BLaER1 (cell line): Measurements from ENCODE around the gene SUSD5.
"Not testable (repeated sequence)": the region's sequence is repeated elsewhere in the genome, so short reads cannot be mapped to it uniquely, and the experiment has no call there.

ENCODE experiments used
- H3K27ac ChIP-seq: shearing (Covaris generic); formaldehyde crosslinking; 2 replicates; pipeline ENCODE4 v1.8.1; 2022
- H3K27me3 ChIP-seq: shearing (Covaris generic); formaldehyde crosslinking; 2 replicates; pipeline ENCODE4 v1.8.1; 2022
- H3K36me3 ChIP-seq: shearing (Covaris generic); formaldehyde crosslinking; 2 replicates; pipeline ENCODE4 v1.8.1; 2022
- H3K4me1 ChIP-seq: shearing (Covaris generic); formaldehyde crosslinking; 2 replicates; pipeline ENCODE4 v1.8.1; 2022
- H3K4me2 ChIP-seq: shearing (Covaris generic); formaldehyde crosslinking; 2 replicates; pipeline ENCODE4 v1.8.1; 2022
- H3K4me3 ChIP-seq: shearing (Covaris generic); formaldehyde crosslinking; 2 replicates; pipeline ENCODE4 v1.8.1; 2022
- H3K9ac ChIP-seq: shearing (Covaris generic); formaldehyde crosslinking; 2 replicates; pipeline ENCODE4 v1.8.1; 2022
- H3K9me3 ChIP-seq: shearing (Covaris generic); formaldehyde crosslinking; 2 replicates; pipeline ENCODE4 v1.8.1; 2022
- H4K20me1 ChIP-seq: shearing (Covaris generic); formaldehyde crosslinking; 2 replicates; pipeline ENCODE4 v1.8.1; 2022
- Cebpa-rat ChIP-seq: shearing (Covaris generic); IDR thresholded peaks from 2 replicates; pipeline ENCODE4 v1.8.1; 2022

SUSD5 gene

DNA sequence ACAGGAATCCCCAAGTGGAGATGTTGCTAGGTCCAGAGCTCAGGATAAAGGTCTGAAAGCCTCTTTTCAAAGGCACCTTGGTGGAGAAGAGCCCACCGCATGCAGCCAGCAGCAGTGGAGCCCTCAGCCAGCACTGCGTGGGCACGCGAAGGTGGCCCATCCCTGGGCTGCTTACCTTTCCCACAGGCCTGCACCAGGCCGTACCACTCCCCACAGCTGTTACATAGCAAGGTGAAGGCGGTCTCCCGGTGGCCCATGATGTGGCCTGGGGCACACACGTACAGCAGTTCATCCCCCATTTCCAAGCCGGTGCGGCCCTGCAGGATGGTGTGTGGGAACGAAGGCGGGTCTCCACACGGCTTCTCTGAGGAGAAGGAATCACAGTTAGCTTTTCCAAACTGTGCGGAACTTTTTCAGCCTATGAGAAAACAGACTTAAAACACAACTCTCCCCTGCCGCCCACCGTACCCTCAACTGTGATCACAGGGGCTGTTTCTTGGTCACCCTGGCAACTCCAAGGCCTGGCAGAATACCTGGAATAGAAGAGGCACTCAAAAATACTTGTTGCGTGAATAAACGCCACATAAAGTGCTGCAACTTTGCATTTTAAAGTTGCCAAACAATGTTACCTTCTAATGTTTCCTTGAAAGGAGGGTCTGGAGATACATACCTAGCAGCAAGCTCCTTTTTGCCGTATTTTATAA is 43.7 kb downstream of the SUSD5 start:
- peaks cover 13% of the 10 kb centered on the region; the same call in 1 of the 2 replicates for H3K9me3 ChIP-seq
- H3K9ac ChIP-seq, result no peak overlapping the region
- no peaks in the 10 kb centered on the region for H3K4me1 ChIP-seq
- no peaks in the 10 kb centered on the region for H4K20me1 ChIP-seq
- TF ChIP-seq Cebpa-rat, result no peak
- H3K36me3 ChIP-seq, result no peaks in the 10 kb centered on the region
- no peak overlapping the region for H3K4me3 ChIP-seq
- no peak overlapping the region for H3K27ac ChIP-seq
- no peaks in the 10 kb centered on the region for H3K27me3 ChIP-seq
- H3K4me2 ChIP-seq, result no peak overlapping the region

DNA sequence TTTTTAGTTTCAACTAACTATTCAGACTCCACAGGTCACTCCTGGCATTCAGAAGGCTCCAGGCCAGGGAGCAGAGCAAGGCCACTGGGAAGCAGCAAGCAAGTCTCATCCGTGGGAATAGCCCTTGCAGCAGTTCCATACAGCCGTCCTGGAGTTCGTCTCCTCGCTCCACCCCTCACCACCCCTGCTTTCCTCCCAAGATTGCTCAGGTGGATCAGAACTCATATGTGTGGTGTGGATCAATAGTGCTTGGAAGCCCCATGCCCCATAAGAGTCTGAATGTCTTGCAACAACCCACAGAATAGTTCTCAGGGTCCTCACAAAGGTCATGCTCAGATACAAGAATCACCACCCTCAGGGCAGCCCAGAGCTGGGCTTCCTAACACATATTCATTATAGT is 44.5 kb downstream of the SUSD5 start:
- Histone ChIP-seq H3K4me3 (no peak overlapping the region), H3K9me3 (peaks cover 7% of the 10 kb centered on the region; the same call in 1 of the 2 replicates), H3K4me1 (no peaks in the 10 kb centered on the region), H3K27me3 (no peaks in the 10 kb centered on the region), H3K9ac (no peak overlapping the region), H3K4me2 (no peak overlapping the region), H3K27ac (no peak overlapping the region), H3K36me3 (no peaks in the 10 kb centered on the region), H4K20me1 (no peaks in the 10 kb centered on the region)
- TF ChIP-seq Cebpa-rat, result no peak

DNA sequence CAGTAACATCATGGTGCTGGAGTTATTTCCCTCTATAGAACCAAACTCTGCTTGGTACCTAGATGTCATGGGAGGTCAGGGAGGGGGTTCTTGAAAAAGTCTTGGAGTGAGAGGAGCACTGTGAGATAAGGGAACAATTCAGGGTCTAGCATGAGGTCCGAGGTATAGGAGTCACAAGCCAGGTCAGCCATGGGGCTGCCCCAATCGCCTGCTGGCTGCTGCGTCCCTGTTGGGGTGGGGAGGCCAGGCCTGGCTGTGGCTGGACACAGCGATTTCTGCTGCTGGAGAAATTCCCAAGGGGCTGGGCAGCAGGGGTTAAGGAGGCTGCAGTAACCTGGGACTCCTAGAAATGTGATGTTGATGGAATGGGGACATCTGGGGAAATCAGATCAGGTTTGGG is 44.9 kb downstream of the SUSD5 start:
- Histone ChIP-seq H4K20me1 (no peaks in the 10 kb centered on the region), H3K4me3 (no peak overlapping the region), H3K36me3 (no peaks in the 10 kb centered on the region), H3K27me3 (no peaks in the 10 kb centered on the region), H3K27ac (no peak overlapping the region), H3K4me2 (no peak overlapping the region), H3K4me1 (no peaks in the 10 kb centered on the region), H3K9me3 (peaks cover 2% of the 10 kb centered on the region; the same call in 1 of the 2 replicates), H3K9ac (no peak overlapping the region)
- no peak for TF ChIP-seq Cebpa-rat

DNA sequence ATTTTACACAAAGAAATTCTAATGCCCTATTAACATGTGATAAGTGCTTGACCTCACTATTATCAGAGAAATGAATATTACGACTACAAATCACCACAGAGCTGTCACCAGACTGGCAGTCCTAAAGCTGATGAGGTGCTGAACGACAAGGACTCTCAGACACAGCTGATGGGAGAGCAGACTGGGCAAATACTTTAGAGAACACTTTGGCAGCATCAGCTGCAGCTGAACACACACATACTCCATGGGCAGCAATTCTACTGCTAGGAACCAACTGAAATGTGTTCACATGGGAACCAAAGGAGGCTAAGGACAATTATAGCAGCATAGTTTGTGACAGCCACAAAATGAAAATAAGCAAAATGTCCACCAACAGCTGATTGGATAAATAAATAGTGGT is 45.5 kb downstream of the SUSD5 start:
- Histone ChIP-seq H3K9ac (no peak overlapping the region), H3K4me1 (peaks cover 1% of the 10 kb centered on the region; the same call in 1 of the 2 replicates), H3K27ac (no peak overlapping the region), H3K9me3 (no peaks in the 10 kb centered on the region), H3K4me3 (no peak overlapping the region), H3K27me3 (no peaks in the 10 kb centered on the region), H4K20me1 (no peaks in the 10 kb centered on the region), H3K36me3 (no peaks in the 10 kb centered on the region), H3K4me2 (no peak overlapping the region)
- TF ChIP-seq Cebpa-rat, result no peak

DNA sequence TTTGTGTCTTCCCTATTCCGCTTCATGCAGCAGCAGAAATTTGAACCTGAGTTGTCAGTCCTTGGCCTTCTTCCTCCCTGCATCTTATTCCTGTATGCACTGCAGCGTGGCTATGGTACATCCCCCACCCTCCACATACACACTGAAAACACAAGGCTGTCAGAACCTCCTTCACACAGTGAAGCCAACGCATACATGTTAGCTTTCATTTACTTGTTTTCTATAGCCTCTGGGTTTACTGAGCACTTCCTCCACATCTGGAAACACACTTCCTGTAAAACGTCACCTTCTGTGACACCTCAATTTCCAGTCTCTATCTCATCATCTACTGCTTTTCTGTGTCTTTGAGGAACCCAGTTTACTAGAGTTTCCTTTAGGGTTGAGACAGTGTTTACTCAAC is 47.0 kb downstream of the SUSD5 start:
- H3K36me3 ChIP-seq, result no peaks in the 10 kb centered on the region
- H3K4me3 ChIP-seq, result no peak overlapping the region
- no peak overlapping the region for H3K27ac ChIP-seq
- no peak overlapping the region for H3K9ac ChIP-seq
- H3K27me3 ChIP-seq, result no peaks in the 10 kb centered on the region
- no peak for TF ChIP-seq Cebpa-rat
- H3K4me2 ChIP-seq, result no peak overlapping the region
- H4K20me1 ChIP-seq, result no peaks in the 10 kb centered on the region
- no peaks in the 10 kb centered on the region for H3K9me3 ChIP-seq
- peaks cover 6% of the 10 kb centered on the region; the same call in 1 of the 2 replicates for H3K4me1 ChIP-seq

DNA sequence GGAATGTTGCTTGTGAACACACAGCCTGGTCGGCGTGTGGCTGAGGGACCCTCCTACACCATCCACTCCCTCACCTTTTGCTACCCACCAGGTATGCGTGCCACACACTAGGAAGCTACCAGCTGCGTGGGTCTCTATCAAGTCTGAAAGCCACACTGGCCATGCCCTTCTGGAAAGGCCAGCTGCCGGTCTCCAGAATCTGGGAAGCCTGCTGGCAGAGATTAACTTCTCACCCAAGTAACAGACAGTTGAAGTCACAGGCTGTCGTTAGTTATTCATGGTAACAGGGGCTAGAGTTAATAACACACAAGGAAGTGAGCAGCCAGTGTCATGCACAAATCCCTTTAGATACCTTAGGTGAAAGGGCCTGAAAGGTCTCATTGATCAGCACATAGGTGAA is 48.1 kb downstream of the SUSD5 start:
- H3K4me3 ChIP-seq, result no peak overlapping the region
- H3K4me1 ChIP-seq, result peaks cover 6% of the 10 kb centered on the region; the same call in 1 of the 2 replicates
- H3K4me2 ChIP-seq, result no peak overlapping the region
- H3K36me3 ChIP-seq, result no peaks in the 10 kb centered on the region
- no peak overlapping the region for H3K27ac ChIP-seq
- no peak for TF ChIP-seq Cebpa-rat
- no peaks in the 10 kb centered on the region for H3K9me3 ChIP-seq
- H3K9ac ChIP-seq, result no peak overlapping the region
- no peaks in the 10 kb centered on the region for H4K20me1 ChIP-seq
- H3K27me3 ChIP-seq, result no peaks in the 10 kb centered on the region

DNA sequence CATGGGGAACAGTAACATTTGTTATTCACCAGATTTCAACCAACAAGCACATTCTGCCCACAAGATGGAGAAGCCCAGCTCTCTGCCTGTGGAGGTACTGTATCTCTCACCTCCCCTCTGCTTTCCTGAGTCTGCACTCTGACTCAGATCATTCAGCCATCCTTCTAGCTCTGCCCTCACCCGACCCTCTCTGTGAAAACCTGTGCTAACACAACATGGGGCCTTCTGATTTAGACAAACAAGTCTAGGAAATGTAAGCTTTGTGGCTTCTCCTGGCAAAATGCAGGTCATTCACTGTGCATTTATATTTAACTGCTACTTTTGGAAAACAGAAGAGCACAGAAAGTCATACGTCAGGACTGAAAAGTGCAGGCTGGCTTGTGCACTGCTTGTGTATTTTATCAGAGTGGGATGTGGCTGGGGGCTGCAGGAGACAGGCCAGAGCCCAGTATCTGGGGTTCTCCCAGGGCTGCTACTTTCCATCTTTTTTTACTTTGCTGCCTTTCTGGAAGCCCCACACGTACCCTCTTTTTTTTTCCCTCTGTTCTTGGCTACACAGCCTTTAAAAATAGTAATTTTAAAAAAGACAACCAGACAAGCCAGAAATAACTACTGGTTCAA is 50.8 kb downstream of the SUSD5 start:
- H4K20me1 ChIP-seq, result no peaks in the 10 kb centered on the region
- no peaks in the 10 kb centered on the region for H3K36me3 ChIP-seq
- no peak overlapping the region; the same call in 1 of the 2 replicates for H3K4me2 ChIP-seq
- peaks cover 11% of the 10 kb centered on the region; the same call in 1 of the 2 replicates for H3K4me1 ChIP-seq
- TF ChIP-seq Cebpa-rat, result no peak
- no peak overlapping the region for H3K4me3 ChIP-seq
- no peak overlapping the region for H3K27ac ChIP-seq
- no peaks in the 10 kb centered on the region for H3K27me3 ChIP-seq
- H3K9ac ChIP-seq, result no peak overlapping the region
- H3K9me3 ChIP-seq, result no peaks in the 10 kb centered on the region

DNA sequence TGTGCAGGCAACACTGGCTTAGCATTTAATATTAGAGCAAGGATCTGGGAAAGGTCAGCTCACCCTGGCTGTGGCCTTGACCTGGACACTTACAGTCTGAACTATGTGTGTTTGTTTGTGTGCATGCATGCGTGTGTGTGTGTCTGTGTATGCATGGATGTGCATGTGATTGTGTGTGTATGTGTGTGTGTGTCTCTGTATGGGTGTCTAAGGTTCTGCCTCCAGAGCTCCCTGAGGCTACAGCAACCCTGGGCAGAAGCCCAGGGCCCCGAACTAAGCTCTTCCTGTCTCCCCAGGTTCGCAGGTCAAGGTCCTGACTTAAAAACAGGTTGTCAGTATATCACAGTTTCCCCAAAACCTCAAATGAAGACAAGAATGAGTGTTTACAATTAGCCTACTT is 51.3 kb downstream of the SUSD5 start:
- Histone ChIP-seq H4K20me1 (no peaks in the 10 kb centered on the region), H3K9ac (no peak overlapping the region), H3K4me1 (peaks cover 11% of the 10 kb centered on the region; the same call in 1 of the 2 replicates), H3K27me3 (no peaks in the 10 kb centered on the region), H3K4me2 (no peak overlapping the region), H3K4me3 (no peak overlapping the region), H3K9me3 (no peaks in the 10 kb centered on the region), H3K36me3 (no peaks in the 10 kb centered on the region), H3K27ac (no peak overlapping the region)
- TF ChIP-seq Cebpa-rat, result no peak

DNA sequence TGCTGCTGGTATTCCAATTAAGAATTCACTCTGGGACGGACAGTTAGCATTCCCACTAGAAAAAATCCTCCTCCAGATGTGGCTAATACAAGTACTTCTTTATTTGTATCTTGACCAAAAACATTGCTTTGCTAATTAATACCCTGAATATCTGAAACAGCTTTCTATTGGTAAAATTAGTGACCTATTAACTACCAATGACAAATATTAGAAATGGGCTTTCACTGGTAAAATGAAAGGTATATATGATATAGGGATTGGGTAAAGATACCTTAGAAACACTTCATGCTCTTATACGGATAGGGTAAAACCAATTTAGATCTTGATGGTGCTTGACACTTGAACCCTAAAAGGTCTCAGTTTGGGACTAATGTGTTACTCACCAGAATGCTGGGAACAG is 52.5 kb downstream of the SUSD5 start:
- no peak for TF ChIP-seq Cebpa-rat
- no peaks in the 10 kb centered on the region for H4K20me1 ChIP-seq
- H3K36me3 ChIP-seq, result no peaks in the 10 kb centered on the region
- H3K27me3 ChIP-seq, result no peaks in the 10 kb centered on the region
- H3K4me3 ChIP-seq, result no peak overlapping the region
- H3K27ac ChIP-seq, result no peak overlapping the region
- H3K9ac ChIP-seq, result no peak overlapping the region
- H3K9me3 ChIP-seq, result no peaks in the 10 kb centered on the region
- peaks cover 11% of the 10 kb centered on the region; the same call in 1 of the 2 replicates for H3K4me1 ChIP-seq
- no peak overlapping the region for H3K4me2 ChIP-seq

DNA sequence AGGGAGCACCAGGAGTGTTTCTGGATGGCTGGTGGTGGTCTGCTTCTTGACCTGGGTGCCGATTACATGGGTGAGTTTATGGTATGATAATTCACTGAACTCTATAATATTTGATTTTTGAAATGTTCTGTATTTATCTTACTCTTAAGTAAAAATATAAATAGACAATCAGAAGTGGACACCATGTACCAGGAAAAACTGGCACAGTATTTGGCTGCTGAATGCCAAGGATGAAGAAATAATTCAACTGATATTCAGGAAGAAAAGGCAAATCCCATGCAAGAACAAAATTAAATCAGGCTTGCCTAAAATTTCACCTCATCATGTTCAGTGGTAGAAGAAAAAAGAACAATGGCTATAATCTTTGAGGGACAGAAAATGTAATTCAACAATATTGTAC is 53.2 kb downstream of the SUSD5 start:
- Histone ChIP-seq H3K9me3 (no peaks in the 10 kb centered on the region), H3K36me3 (no peaks in the 10 kb centered on the region), H4K20me1 (no peaks in the 10 kb centered on the region), H3K27me3 (no peaks in the 10 kb centered on the region), H3K4me2 (no peak overlapping the region), H3K4me1 (peaks cover 11% of the 10 kb centered on the region; the same call in 1 of the 2 replicates), H3K9ac (no peak overlapping the region), H3K4me3 (no peak overlapping the region), H3K27ac (no peak overlapping the region)
- TF ChIP-seq Cebpa-rat, result no peak

DNA sequence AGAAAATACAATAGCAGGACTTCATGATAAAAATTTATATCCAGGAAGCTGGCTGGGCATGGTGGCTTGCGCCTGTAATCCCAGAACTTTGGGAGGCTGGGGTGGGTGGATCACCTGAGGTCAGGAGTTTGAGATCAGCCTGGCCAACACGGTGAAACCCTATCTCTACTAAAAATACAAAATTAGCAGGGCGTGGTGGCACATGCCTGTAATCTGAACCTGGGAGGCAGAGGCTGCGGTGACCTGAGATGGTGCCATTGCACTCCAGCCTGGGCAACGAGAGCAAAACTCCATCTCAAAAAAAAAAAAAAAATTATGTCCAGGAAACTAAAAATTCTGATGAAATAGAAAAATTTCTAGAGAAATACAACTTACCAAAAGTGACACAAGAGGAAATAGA is 56.0 kb downstream of the SUSD5 start:
- H3K9me3 ChIP-seq, H3K4me3 ChIP-seq, H3K4me2 ChIP-seq, H3K9ac ChIP-seq, H4K20me1 ChIP-seq, H3K27me3 ChIP-seq, H3K4me1 ChIP-seq, H3K36me3 ChIP-seq, H3K27ac ChIP-seq: not testable (repeated sequence)
